GM19193 (cell line): ENCODE results near the gene MAST4.

ENCODE experiments used
- POLR2A ChIP-seq: IDR thresholded peaks from 4 replicates; pipeline ENCODE4 v1.6.1; 2011; ENCODE audit not compliant: insufficient read depth, insufficient read length; ENCODE audit errors: extremely low read depth

The MAST4 gene

DNA sequence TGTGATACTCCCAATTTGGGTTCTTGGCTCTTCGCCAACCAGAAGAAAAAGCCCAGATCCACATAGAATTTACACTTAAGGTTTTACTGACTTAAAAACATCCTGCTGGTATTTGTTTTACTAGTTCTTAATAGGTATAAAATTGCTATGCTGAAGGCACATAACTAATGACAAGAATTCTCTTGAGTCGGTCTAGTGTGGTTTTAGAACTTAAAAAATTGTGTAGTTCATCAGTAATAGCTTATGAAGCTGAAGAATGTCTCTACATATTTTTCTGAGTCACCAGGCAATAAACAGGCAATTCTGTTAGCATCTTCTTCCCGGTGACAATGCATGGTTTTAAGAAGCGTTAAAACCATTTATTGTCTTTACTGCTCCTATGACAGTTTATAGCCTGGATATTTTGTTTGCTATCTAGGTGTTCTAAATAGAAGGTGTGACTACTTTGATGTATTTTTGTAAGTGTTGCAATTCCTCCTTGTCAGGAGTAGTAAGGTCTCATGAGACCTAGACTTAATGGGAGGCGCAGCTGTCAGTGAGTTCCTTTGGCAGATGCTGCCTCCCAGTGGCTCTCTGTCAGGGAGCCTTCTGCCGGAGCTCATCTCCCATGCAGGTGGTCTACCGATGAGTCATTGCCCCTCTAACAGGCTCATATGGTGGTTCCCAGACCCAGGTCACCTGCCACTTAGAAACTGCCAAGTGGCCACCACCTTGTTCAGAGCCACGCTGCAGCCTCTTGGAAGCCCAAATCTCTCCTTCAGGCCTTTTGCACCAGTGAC is 173.8 kb downstream of the MAST4 start:
- no peak for TF ChIP-seq POLR2A

DNA sequence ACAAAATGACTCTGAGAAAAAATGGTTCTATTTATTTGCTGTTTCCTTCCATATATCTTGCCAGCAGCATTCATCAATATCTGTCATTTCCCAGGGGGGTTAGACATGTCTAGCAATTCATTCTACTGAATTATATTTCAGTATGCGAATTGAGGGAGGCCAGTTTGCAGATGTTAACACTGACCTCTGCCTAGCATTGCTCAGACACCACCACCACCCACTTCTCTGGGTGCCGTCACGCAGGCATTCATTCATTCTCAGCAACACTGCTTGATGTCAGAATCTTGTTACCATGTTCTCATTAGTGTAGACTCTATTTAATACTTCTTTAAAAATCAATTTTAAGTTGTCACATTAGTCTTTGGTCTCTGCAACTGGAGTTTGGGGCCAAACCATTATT is 181.7 kb downstream of the MAST4 start:
- TF ChIP-seq POLR2A = no peak

DNA sequence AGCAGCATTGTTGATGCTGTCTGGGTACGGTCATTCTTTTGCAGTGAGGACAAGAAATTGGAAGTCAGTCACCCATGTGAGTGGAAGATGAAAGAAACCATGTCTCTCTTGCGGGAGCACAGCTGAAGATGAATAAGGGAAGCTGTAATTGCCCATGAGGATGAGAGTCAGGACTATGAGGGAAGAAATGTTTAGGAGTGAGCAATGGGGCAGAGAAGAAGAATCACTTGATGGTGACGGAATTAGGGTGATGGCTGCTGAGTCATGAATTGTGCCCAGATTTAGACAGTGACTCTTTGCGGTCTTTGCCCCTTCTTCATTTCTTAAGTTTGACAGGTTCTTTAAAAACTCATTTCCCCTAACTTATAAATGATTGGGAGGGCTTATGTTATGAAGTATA is 183.3 kb downstream of the MAST4 start:
- TF ChIP-seq POLR2A = no peak

DNA sequence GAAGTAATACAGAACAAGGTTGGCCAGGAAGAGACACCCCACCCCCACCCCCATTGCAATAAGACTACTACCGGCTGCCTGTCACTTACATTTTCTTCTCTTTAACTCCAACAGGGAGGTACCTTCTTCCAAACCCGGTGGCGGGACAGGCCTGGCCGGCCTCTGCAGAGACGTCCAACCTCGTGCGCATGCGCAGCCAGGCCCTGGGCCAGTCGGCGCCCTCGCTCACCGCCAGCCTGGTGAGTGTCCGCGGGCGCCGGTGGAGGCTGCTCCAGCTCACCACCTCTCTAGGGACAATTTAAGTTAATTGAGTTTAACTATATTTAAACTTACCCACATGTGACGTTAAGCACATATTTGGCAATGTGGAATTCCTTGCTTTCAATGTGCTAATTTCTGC is 192.4 kb downstream of the MAST4 start:
- TF ChIP-seq POLR2A = no peak

DNA sequence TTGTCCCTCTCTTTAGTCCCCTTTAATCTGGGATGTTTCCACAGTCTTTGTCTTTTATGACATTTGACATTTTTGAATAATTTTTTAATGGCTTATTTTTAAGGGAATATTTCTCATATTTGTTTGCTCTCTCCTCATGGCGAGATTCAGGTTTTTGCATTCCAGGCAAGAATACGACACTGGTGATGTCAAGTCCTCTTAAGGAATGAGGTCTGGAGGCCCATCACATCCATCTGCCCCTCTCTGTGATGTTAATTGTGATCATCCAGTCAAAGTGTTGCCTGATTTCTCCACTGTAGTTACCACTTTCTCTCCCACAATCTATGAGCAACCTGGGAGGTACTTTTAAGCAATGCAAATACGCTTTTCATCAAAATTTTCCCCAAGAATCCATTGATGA is 193.2 kb downstream of the MAST4 start:
- no peak for TF ChIP-seq POLR2A

DNA sequence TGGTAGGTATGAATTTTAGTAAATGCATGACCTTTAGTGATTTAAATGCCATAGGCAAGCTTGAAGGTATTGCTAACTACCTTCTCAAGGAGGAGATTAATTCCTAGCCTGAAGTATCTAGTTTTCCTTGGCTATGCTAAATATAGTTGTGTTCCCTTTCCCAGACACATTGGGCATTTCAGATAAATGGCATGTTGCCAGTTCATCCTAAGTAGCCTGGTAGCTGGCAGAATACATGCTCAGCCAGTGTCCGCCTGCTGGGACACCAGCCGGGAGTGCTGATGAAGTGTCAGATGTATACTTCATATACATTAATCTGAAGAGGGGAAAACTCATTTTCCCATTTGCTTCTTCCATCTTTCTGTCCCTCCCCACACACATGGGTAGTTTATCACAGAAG is 196.9 kb downstream of the MAST4 start:
- no peak for TF ChIP-seq POLR2A

DNA sequence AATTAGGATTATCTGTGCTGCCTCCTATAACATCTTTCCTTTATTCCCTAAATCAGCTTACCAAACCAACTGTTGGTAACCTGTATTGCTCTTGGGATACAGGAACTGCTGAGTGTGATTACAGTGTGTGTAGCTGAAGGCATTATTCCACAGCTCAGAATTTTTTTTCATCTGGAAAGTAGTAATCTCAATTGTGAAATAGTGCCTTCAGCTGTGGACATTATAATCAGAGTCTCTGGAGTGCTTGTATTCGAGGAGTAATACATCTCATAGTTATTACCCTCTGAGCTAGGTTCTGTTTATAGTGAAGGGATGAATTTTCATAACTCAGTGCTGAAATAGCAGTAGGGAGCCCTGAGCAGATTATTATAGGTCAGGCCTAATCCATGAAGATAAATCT is 199.5 kb downstream of the MAST4 start:
- TF ChIP-seq POLR2A = no peak

DNA sequence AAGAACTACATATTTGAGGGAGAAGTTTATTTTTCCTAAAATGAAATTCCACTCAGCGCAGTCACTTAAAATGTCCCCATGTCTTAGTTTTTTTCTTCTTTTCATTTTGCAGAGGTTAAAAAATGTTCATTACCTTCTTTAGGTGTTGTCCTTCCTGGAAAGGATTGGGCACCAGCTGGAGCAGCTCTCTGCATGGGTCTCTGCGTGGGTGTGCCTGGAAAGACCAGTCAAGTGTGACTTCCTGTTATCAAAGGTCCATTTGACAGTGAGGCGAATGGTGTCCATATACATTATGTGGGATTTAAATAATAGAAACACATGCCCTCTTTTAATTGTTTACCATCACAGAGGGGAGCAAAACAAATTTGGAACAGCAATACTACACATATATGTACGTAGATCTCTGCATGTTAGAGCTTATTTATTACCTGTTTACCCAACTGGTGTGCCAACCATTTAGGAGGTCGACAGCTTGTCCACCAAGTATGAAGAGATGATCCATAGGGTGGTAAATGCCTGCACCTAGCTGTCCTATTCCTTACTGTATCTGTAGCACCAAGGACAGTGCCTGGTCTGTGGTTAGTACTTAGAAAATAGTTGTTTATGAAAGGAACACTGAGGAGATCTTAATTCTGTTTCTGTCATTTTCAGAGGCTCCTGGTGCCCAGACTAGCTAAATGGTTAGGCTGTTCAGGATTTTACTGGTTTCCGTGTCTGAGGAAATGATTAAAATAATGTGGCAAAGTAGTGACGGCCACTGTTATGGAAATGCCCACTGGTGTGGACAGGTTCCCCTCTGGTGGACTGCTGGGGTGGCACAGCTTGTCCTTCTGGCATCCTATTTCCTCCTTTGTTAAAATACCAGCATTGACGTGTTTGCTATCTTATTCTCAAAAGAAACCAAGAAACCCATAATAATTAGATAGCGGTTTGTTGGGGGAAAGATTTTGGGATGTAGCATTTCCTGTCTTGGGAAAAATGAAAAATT is 200.4 kb downstream of the MAST4 start:
- TF ChIP-seq POLR2A = no peak

DNA sequence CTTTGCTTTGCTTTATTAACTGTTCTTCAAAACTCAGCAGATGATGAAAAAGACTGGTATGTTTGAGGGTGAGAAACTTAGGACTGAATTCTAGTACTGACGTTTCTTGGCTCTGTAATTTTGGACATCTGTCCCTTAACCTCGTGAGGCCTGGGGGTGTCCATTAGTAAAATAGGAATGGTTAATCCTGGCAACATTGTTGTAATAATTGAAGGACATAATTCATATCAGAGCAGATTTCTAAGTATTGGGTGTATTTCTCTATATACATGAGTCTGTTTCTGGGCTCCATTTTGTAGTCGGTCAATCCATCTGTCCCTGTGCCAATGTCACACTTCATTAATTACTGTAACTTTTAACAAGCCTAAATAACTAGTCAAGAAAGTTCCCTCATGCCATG is 206.7 kb downstream of the MAST4 start:
- TF ChIP-seq POLR2A = no peak

DNA sequence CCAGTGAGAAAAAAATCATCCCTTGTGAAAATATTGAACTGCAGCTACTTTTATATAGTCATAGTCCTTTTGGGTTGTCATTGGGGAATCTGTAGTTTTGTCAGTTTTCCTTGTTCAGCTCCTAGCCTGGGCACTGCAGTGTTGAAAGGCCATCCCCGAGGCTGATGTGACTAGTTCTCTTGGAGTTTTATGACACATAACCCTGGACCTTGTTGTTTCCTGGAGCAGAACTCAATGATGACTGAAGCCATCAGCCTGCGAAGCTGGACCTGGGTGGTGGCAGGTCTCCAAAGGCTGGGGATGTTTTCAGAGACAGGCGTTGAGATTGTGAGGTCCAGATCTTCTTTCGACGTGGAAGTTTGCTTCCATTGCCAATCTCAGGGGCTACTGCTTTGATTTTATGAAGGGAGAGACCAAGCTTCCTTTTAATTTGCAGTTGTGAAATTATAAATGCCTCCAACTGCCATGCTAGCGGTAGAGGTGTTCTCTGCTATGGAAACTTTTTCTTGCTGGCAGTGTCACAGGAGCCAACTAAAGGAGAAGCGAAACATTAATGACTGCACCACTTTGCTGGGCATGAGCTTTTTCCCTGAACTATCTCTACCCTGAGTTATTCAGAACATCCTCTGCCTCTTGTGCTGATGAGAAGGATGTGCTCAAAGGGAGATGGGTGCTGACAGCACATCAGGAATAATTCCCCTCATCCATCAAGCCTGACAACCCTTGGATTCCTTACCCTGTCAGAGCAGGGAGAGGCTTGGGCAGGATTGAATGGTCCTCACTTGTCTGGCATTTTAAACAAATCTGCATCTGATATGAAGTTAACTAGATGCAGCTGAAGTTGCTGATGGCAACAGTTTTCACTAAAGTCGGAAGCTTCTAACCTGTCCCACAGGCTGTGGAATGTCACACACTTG is 209.6 kb downstream of the MAST4 start:
- no peak for TF ChIP-seq POLR2A

DNA sequence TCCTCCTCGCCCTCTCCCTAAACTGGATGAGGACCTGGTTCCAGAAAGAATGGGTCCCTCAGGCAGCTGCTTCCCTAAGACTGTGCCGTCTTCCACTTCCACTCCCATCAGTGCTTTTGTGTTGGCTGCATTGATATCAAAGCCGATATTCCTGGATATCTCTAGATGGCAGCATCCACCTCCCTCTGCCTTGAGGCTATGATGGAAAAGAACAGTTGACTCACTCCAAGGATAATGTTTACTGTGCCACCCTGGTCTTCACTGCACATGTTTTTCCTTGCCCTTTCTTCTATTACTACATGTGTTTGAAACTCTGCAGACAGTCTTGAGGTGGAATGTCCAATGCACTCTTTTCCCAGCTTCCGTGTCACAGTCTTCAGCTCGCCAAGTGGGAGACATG is 211.6 kb downstream of the MAST4 start:
- no peak for TF ChIP-seq POLR2A

DNA sequence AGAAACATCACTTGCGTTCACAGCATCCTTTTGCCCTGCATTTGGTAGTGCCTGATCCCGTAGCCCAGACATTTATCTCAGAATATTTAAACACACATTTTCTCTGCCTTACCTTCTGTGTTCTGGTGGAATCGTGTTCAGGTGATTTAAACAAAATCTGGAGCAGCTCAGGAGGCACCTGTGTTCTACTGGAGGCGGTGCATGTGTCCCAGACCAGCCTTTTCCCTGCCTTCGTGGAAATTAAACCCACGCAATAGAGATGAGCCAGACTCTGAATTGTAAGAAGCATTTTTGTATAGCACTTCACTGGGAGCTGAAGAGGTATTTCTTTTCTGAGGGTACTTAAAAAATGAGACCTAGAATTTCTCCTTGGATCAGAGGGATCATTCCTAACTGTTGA is 212.5 kb downstream of the MAST4 start:
- no peak for TF ChIP-seq POLR2A

DNA sequence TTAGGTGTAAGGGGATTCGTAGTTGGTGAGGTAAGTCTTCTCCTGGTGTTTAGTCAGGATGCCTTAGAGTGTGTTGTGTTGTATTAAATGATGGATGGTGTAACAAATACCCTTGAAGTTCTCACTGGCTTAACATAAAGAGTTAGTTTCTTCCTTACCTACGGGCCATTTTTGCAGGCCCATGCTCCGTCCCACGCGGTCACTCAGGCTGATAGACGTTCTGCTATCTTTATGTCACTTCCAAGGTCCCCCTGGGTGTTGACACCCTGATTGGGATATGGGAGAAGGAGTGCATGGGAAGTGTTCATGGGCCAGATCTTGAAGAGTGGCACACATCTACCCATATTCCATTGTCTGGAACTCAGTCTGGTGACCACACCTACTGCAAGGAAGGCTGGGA is 214.0 kb downstream of the MAST4 start:
- no peak for TF ChIP-seq POLR2A

DNA sequence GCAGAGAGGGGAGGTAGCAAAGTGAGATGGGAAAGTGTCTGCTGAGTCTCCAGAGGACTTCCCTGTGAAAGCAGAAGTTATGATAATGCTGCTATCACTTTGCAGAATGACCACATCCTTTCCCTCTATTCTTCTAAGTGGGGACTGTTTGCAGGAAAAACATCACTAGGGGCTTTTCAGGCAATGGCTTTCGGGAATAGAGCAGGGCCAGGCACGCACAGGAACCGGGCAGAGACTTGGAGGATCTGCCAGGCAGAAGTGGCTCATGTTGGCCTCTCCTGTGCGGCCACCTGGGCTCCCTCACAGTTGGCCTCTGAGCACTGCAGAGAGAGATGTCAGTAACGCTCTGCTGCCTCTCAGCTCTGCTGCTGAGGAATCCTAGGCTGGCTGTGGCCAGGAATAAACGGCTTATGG is 214.7 kb downstream of the MAST4 start:
- no peak for TF ChIP-seq POLR2A

DNA sequence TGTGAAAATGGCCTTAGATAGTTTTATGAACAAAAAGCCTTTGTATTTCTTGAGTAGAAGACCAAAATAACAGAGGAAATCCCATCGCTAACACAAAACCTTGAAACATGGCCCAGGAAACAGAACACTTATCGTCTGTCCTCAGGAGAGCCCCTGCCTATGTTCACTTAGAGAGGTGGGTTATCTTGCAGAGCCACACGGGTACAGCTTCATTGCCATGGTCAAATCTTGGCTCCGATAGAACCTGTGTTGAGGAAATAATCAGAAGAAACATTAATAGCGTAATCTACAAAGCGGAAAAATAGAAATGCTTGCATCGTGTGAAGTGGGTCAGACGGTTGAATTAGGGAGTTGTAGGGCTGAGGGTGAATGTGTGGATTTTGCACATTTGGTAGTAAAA is 216.1 kb downstream of the MAST4 start:
- no peak for TF ChIP-seq POLR2A
